ENCODE results near the gene SDR42E1.

SDR42E1 gene

GRCh38 chr16:81964808-81965207 is 46.5 kb downstream of the SDR42E1 start:
- H3K27me3 ChIP-seq (ENCODE audit: insufficient read depth, low read length, poor library complexity, severe bottlenecking) = no peaks in the 10 kb centered on the region
- no peak overlapping the region for H2AFZ ChIP-seq (ENCODE audit: low read length)
- no peaks in the 10 kb centered on the region for H4K20me1 ChIP-seq (ENCODE audit: insufficient read depth, low read length, poor library complexity, severe bottlenecking)
- H3K4me1 ChIP-seq (ENCODE audit: insufficient read depth, low read length, poor library complexity, severe bottlenecking) = no peaks in the 10 kb centered on the region
- H3K4me3 ChIP-seq (ENCODE audit: low read length, poor library complexity, severe bottlenecking) = no peak overlapping the region
- no peak overlapping the region for H3K4me2 ChIP-seq (ENCODE audit: low read depth, low read length, poor library complexity, severe bottlenecking)
- H3F3A ChIP-seq (ENCODE audit: low read depth) = no peaks in the 10 kb centered on the region
- no peaks in the 10 kb centered on the region for H3K79me2 ChIP-seq (ENCODE audit: insufficient read depth, low read length)
- no peaks in the 10 kb centered on the region for H3K9me3 ChIP-seq (ENCODE audit: insufficient read depth, low read depth, low read length)
- no peak overlapping the region for H3K9ac ChIP-seq (ENCODE audit: low read depth, low read length, poor library complexity, severe bottlenecking)
- H3K36me3 ChIP-seq (ENCODE audit: insufficient read depth, low read length) = no peaks in the 10 kb centered on the region
- H3K9me2 ChIP-seq (replicated peaks; ENCODE audit: low read depth, low read length) = no peaks in the 10 kb centered on the region
- TF ChIP-seq CTCF (conservative IDR thresholded peaks at IDR 0.05; ENCODE audit: low read length) (no peak), EZH2phosphoT487 (IDR thresholded peaks at IDR 0.05; ENCODE audit: borderline replicate concordance) (no peak)

- Histone ChIP-seq H3K4me1 (ENCODE audit: insufficient read depth, low read length, poor library complexity, severe bottlenecking) (no peaks in the 10 kb centered on the region), H3K9me2 (replicated peaks; ENCODE audit: low read depth, low read length) (no peaks in the 10 kb centered on the region), H3K9ac (ENCODE audit: low read depth, low read length, poor library complexity, severe bottlenecking) (no peak overlapping the region), H3K79me2 (ENCODE audit: insufficient read depth, low read length) (no peaks in the 10 kb centered on the region), H3K4me2 (ENCODE audit: low read depth, low read length, poor library complexity, severe bottlenecking) (no peak overlapping the region), H2AFZ (ENCODE audit: low read length) (no peak overlapping the region), H3K4me3 (ENCODE audit: low read length, poor library complexity, severe bottlenecking) (no peak overlapping the region), H3F3A (ENCODE audit: low read depth) (no peaks in the 10 kb centered on the region), H3K9me3 (ENCODE audit: insufficient read depth, low read depth, low read length) (no peaks in the 10 kb centered on the region), H3K27me3 (ENCODE audit: insufficient read depth, low read length, poor library complexity, severe bottlenecking) (no peaks in the 10 kb centered on the region), H4K20me1 (ENCODE audit: insufficient read depth, low read length, poor library complexity, severe bottlenecking) (no peaks in the 10 kb centered on the region), H3K36me3 (ENCODE audit: insufficient read depth, low read length) (peaks cover 4% of the 10 kb centered on the region; the same call in 1 of the 2 replicates)
- no peak for TF ChIP-seq EZH2phosphoT487 (IDR thresholded peaks at IDR 0.05; ENCODE audit: borderline replicate concordance)
- TF ChIP-seq CTCF (conservative IDR thresholded peaks at IDR 0.05; ENCODE audit: low read length) = no peak
These were observed 54.9 kb downstream of the SDR42E1 start for GRCh38 chr16:81956213-81956948.

GRCh38 chr16:81951564-81951963 is 59.7 kb downstream of the SDR42E1 start:
- Histone ChIP-seq H3K4me2 (ENCODE audit: low read depth, low read length, poor library complexity, severe bottlenecking) (no peak overlapping the region), H4K20me1 (ENCODE audit: insufficient read depth, low read length, poor library complexity, severe bottlenecking) (no peaks in the 10 kb centered on the region), H3K27me3 (ENCODE audit: insufficient read depth, low read length, poor library complexity, severe bottlenecking) (no peaks in the 10 kb centered on the region), H3K9me2 (replicated peaks; ENCODE audit: low read depth, low read length) (no peaks in the 10 kb centered on the region), H3K4me3 (ENCODE audit: low read length, poor library complexity, severe bottlenecking) (no peak overlapping the region), H3K79me2 (ENCODE audit: insufficient read depth, low read length) (no peaks in the 10 kb centered on the region), H3F3A (ENCODE audit: low read depth) (no peaks in the 10 kb centered on the region), H3K9ac (ENCODE audit: low read depth, low read length, poor library complexity, severe bottlenecking) (no peak overlapping the region), H3K36me3 (ENCODE audit: insufficient read depth, low read length) (peaks cover 7% of the 10 kb centered on the region), H3K9me3 (ENCODE audit: insufficient read depth, low read depth, low read length) (no peaks in the 10 kb centered on the region), H2AFZ (ENCODE audit: low read length) (no peak overlapping the region), H3K4me1 (ENCODE audit: insufficient read depth, low read length, poor library complexity, severe bottlenecking) (no peaks in the 10 kb centered on the region)
- TF ChIP-seq EZH2phosphoT487 (IDR thresholded peaks at IDR 0.05; ENCODE audit: borderline replicate concordance) (no peak), CTCF (conservative IDR thresholded peaks at IDR 0.05; ENCODE audit: low read length) (no peak)
